H1 (cell line): ENCODE data around the gene KRTAP10-3. TPM values are rescaled to one million over a fixed set of nuclear protein-coding genes. Genes with fewer than 3 reads are reported as not detected.

Experiments used
- CTCF ChIA-PET: fragments of 300-600 bp; sonication (Branson Sonifier 250); formaldehyde crosslinking; loops from one replicate; lab custom pipeline; 2021; ENCODE audit not compliant: partially characterized antibody; lab: Charles Lee
- POLR2A ChIA-PET: fragments of 300-600 bp; sonication (Branson Sonifier 250); formaldehyde crosslinking; loops from one replicate; lab custom pipeline; 2021; ENCODE audit warnings: inconsistent platforms; ENCODE audit not compliant: partially characterized antibody; lab: Charles Lee
- DNase-seq, 2 experiments: peaks; one replicate each; pipeline versions ENCODE4 v3.0.0 to v3.0.0-alpha.2; 2010 to 2022; ENCODE audit warnings: low spot score in 2 of 2, low read depth in 1 of 2, mixed read lengths in 1 of 2
- FAIRE-seq: peaks from 2 replicates; lab custom pipeline; 2011; peaks lifted over from hg19 to GRCh38; lab: Jason Lieb, UNC
- H2AFZ ChIP-seq: 2 replicates; pipeline ENCODE4 v1.8.1; 2012; ENCODE audit warnings: low read length, inconsistent platforms
- H2AK5ac ChIP-seq: 2 replicates; pipeline ENCODE4 v1.6.1; 2013; ENCODE audit warnings: low read depth, low read length
- H2BK120ac ChIP-seq: replicated peaks from 2 replicates; pipeline ENCODE3; 2013; ENCODE audit warnings: low read depth, low read length, inconsistent platforms
- H2BK12ac ChIP-seq: 2 replicates; pipeline ENCODE4 v1.6.1; 2013; ENCODE audit warnings: low read depth, low read length
- H2BK15ac ChIP-seq: 2 replicates; pipeline ENCODE4 v1.6.1; 2013; ENCODE audit warnings: low read length
- H2BK20ac ChIP-seq: 2 replicates; pipeline ENCODE4 v1.6.1; 2013; ENCODE audit warnings: low read length
- H2BK5ac ChIP-seq: 2 replicates; pipeline ENCODE4 v1.6.1; 2013; ENCODE audit warnings: low read depth, low read length
- H3K14ac ChIP-seq: 2 replicates; pipeline ENCODE4 v1.6.1; 2013; ENCODE audit warnings: inconsistent platforms; ENCODE audit not compliant: insufficient read length
- H3K18ac ChIP-seq: 2 replicates; pipeline ENCODE4 v1.6.1; 2013; ENCODE audit warnings: low read length; ENCODE audit errors: extremely low read depth
- H3K23ac ChIP-seq: 2 replicates; pipeline ENCODE4 v1.6.1; 2013; ENCODE audit warnings: inconsistent platforms; ENCODE audit not compliant: insufficient read length
- H3K23me2 ChIP-seq: 2 replicates; pipeline ENCODE4 v1.6.1; 2013; ENCODE audit warnings: low read depth, low read length
- H3K27ac ChIP-seq: 2 replicates; pipeline ENCODE4 v1.6.1; 2011; ENCODE audit warnings: low read depth, low read length, inconsistent platforms
- H3K27me3 ChIP-seq, 4 experiments: replicated peaks in 1 of 4; 1 replicate in 1 of 4; 2 replicates in 3 of 4; pipeline versions ENCODE4 v1.6.1 to v1.8.1; 2011 to 2013; ENCODE audit warnings: low read length in 3 of 4, mild to moderate bottlenecking in 3 of 4, inconsistent platforms in 2 of 4, mixed read lengths in 2 of 4, moderate library complexity in 1 of 4; ENCODE audit not compliant: control insufficient read depth in 3 of 4, insufficient read depth in 3 of 4; ENCODE audit errors: extremely low read depth in 1 of 4
- H3K36me3 ChIP-seq, 4 experiments: 2 replicates each; pipeline versions ENCODE4 v1.6.1 to v1.8.1; 2011 to 2013; ENCODE audit warnings: mild to moderate bottlenecking in 4 of 4, low read length in 3 of 4, moderate library complexity in 2 of 4, control low read depth in 1 of 4, inconsistent platforms in 1 of 4; ENCODE audit not compliant: insufficient read depth in 4 of 4, control insufficient read depth in 2 of 4
- H3K4ac ChIP-seq: replicated peaks from 2 replicates; pipeline ENCODE3; 2013; ENCODE audit warnings: low read length, low read depth, mixed read lengths, inconsistent platforms; ENCODE audit not compliant: insufficient read length
- H3K4me1 ChIP-seq, 4 experiments: replicated peaks in 1 of 4; 1 replicate in 1 of 4; 2 replicates in 3 of 4; pipeline versions ENCODE4 v1.6.1 to v1.8.1; 2011 to 2013; ENCODE audit warnings: low read length in 3 of 4, inconsistent platforms in 2 of 4, mixed read lengths in 1 of 4; ENCODE audit not compliant: insufficient read depth in 4 of 4, control insufficient read depth in 3 of 4
- H3K4me2 ChIP-seq, 2 experiments: 2 replicates each; pipeline versions ENCODE4 v1.6.1 to v1.8.1; 2011 to 2013; ENCODE audit warnings: low read depth in 2 of 2, low read length in 2 of 2, control low read depth in 1 of 2, inconsistent platforms in 1 of 2, mild to moderate bottlenecking in 1 of 2; ENCODE audit not compliant: insufficient read depth in 1 of 2
- H3K4me3 ChIP-seq, 4 experiments: fragments of 200-600, 300-600 bp in 1 of 4; sonication (generic), shearing (Covaris generic), sonication (Bioruptor Twin) in 1 of 4; 2 replicates each; pipeline versions ENCODE4 v1.5.1 to v1.8.1; 2011 to 2016; ENCODE audit warnings: low read length in 4 of 4, low read depth in 3 of 4, control low read depth in 2 of 4, inconsistent platforms in 2 of 4, mild to moderate bottlenecking in 2 of 4, mixed read lengths in 1 of 4, moderate library complexity in 1 of 4; ENCODE audit not compliant: insufficient read depth in 2 of 4; ENCODE audit errors: extremely low read depth in 1 of 4
- H3K56ac ChIP-seq: replicated peaks from 2 replicates; pipeline ENCODE3; 2013; ENCODE audit warnings: low read depth, mild to moderate bottlenecking, mixed read lengths, low read length, inconsistent platforms; ENCODE audit not compliant: insufficient read length
- H3K79me1 ChIP-seq: 2 replicates; pipeline ENCODE4 v1.6.1; 2013; ENCODE audit warnings: low read depth, low read length, control low read depth
- H3K79me2 ChIP-seq, 2 experiments: 2 replicates each; pipeline versions ENCODE4 v1.6.1 to v1.8.1; 2012 to 2013; ENCODE audit warnings: low read length in 2 of 2, mild to moderate bottlenecking in 2 of 2, inconsistent platforms in 1 of 2; ENCODE audit not compliant: insufficient read depth in 2 of 2, control insufficient read depth in 1 of 2
- H3K9ac ChIP-seq, 4 experiments: replicated peaks in 1 of 4; 1 replicate in 1 of 4; 2 replicates in 3 of 4; pipeline versions ENCODE4 v1.6.1 to v1.8.1; 2011 to 2013; ENCODE audit warnings: low read depth in 3 of 4, low read length in 3 of 4, control low read depth in 2 of 4, mild to moderate bottlenecking in 2 of 4, moderate library complexity in 2 of 4, inconsistent platforms in 1 of 4; ENCODE audit errors: extremely low read depth in 1 of 4
- H3K9me3 ChIP-seq, 2 experiments: 2 replicates each; pipeline versions ENCODE4 v1.6.1 to v1.8.1; 2012 to 2013; ENCODE audit warnings: mild to moderate bottlenecking in 2 of 2, moderate library complexity in 2 of 2, control low read depth in 1 of 2, inconsistent platforms in 1 of 2, low read depth in 1 of 2, low read length in 1 of 2, mixed read lengths in 1 of 2; ENCODE audit not compliant: insufficient read depth in 2 of 2
- H4K20me1 ChIP-seq, 2 experiments: replicated peaks in 1 of 2; 2 replicates each; pipeline versions ENCODE3 to v1.8.1; 2011 to 2013; ENCODE audit warnings: inconsistent platforms in 2 of 2, low read length in 2 of 2, mild to moderate bottlenecking in 1 of 2; ENCODE audit not compliant: insufficient read depth in 2 of 2, control insufficient read depth in 1 of 2
- H4K5ac ChIP-seq: 2 replicates; pipeline ENCODE4 v1.6.1; 2013; ENCODE audit warnings: low read length, low read depth, mixed read lengths, inconsistent platforms; ENCODE audit not compliant: insufficient read length
- H4K8ac ChIP-seq: 2 replicates; pipeline ENCODE4 v1.8.0; 2013; ENCODE audit warnings: mild to moderate bottlenecking, moderate library complexity, low read length, inconsistent platforms; ENCODE audit not compliant: insufficient read depth; ENCODE audit errors: extremely low read depth
- H4K91ac ChIP-seq: replicated peaks from 2 replicates; pipeline ENCODE3; 2013; ENCODE audit warnings: low read length, mixed read lengths, inconsistent platforms; ENCODE audit not compliant: insufficient read length
- BCL11A ChIP-seq, 2 experiments: IDR thresholded peaks; one replicate each; pipeline ENCODE4 v1.6.1; 2011; ENCODE audit warnings: low read depth in 2 of 2, low read length in 2 of 2, mild to moderate bottlenecking in 2 of 2
- BRCA1 ChIP-seq: IDR thresholded peaks from 2 replicates; pipeline ENCODE4 v1.6.1; 2012; ENCODE audit warnings: low read depth, low read length, improper control_type of control experiment
- CBX8 ChIP-seq: fragments of 300-800, 300-1000 bp; sonication (generic); IDR thresholded peaks from 2 replicates; pipeline ENCODE4 v1.7.1; 2016; ENCODE audit warnings: low read depth, low read length, borderline replicate concordance
- EGR1 ChIP-seq: IDR thresholded peaks from 2 replicates; pipeline ENCODE4 v1.6.1; 2011; ENCODE audit warnings: low read depth, low read length, borderline replicate concordance
- KDM4A ChIP-seq: IDR thresholded peaks from one replicate; pipeline ENCODE4 v1.7.1; 2012; ENCODE audit warnings: low read depth, mild to moderate bottlenecking, moderate library complexity, low read length, inconsistent platforms; ENCODE audit not compliant: severe bottlenecking
- POLR2AphosphoS5 ChIP-seq: IDR thresholded peaks from 2 replicates; pipeline ENCODE4 v1.6.1; 2011; ENCODE audit warnings: low read depth, low read length
- WGBS, 2 experiments: shearing (Covaris generic) in 1 of 2; methylation state at CpG; one replicate each; pipeline versions ENCODE4 v1.1.6 to v1.1.7; 2013 to 2015; ENCODE audit warnings: low lambda C conversion rate in 2 of 2, mixed read lengths in 2 of 2, inconsistent platforms in 1 of 2, low coverage in 1 of 2, missing lambda C conversion rate in 1 of 2; ENCODE audit not compliant: insufficient replicate concordance in 2 of 2, insufficient coverage in 1 of 2, insufficient read length in 1 of 2; ENCODE audit errors: extremely low coverage in 1 of 2, missing lambda C conversion rate in 1 of 2; 5-methylcytosine and 5-hydroxymethylcytosine counted together
- polyA plus RNA-seq, 7 experiments: library from polyadenylated mRNA; depleted of rRNA in 3 of 7; stranded (reverse) in 5 of 7; unstranded in 2 of 7; fragments of >200 nt in 5 of 7; fragments of 200-250 nt in 2 of 7; gene quantifications; 1 replicate in 5 of 7; 2 replicates in 1 of 7; 4 replicates in 1 of 7; pipeline versions ENCODE4 v1.2.1 to v1.2.3, GENCODE V29; 2011 to 2013; ENCODE audit warnings: missing spikeins in 2 of 7, mixed read lengths in 2 of 7
- total RNA-seq: library from RNA; stranded (reverse); fragmentation: NEBNext Ultra II Directional; extraction: Animal tissue kit (Norgen Biotek cat#: 25700); gene quantifications from 2 replicates; pipeline ENCODE4 v1.2.1, GENCODE V29; 2021

Gene KRTAP10-3
- total and polyA plus RNA-seq, 2 of the 8 experiments (the other 6 are each of a cell fraction or from before 2014, with no cell fraction given): not detected

- DNase-seq (peak in 1 of 2 experiments; percentile 42), FAIRE-seq (no peak)
- Histone ChIP-seq H4K20me1 (no peaks in the 10 kb centered on the region), H3K79me1 (no peaks in the 10 kb centered on the region), H3K27me3 (no peaks in the 10 kb centered on the region), H3K9ac (no peak overlapping the region), H3K36me3 (no peaks in the 10 kb centered on the region), H2AFZ (no peak overlapping the region), H2AK5ac (peak overlapping the region; percentile 9; the same call in 1 of the 2 replicates), H3K4ac (peak overlapping the region; percentile 71), H3K27ac (no peak overlapping the region), H2BK15ac (no peak overlapping the region), H3K56ac (no peak overlapping the region), H2BK120ac (peak overlapping the region; percentile 72), H3K79me2 (no peaks in the 10 kb centered on the region), H3K23ac (no peak overlapping the region), H4K91ac (peak overlapping the region; percentile 93), H2BK5ac (peak overlapping the region; percentile 66; the same call in 1 of the 2 replicates), H3K23me2 (no peaks in the 10 kb centered on the region), H3K4me1 (peaks cover 9 to 35% (median 17%) of the 10 kb centered on the region in 4 experiments), H4K8ac (no peak overlapping the region), H4K5ac (no peak overlapping the region), H2BK12ac (peak overlapping the region; percentile 95; the same call in 1 of the 2 replicates), H3K18ac (peak overlapping the region; percentile 83), H3K9me3 (no peaks in the 10 kb centered on the region), H2BK20ac (peak overlapping the region; percentile 98; the same call in 1 of the 2 replicates), H3K14ac (no peak overlapping the region), H3K4me2 (no peak overlapping the region), H3K4me3 (no peak overlapping the region)
- ChIA-PET POLR2A (interaction anchor here (1.1 to 1.7 kb wide), 3 partner anchors 11 to 50 kb away, joined by 3 to 5 read pairs (median 3); no protein-coding TSS in a partner anchor), CTCF (interaction anchor here (0.8 to 1.4 kb wide), 2 partner anchors 19 to 234 kb away, joined by 3 read pairs; no protein-coding TSS in a partner anchor)
- WGBS, 2 experiments: 85% methylated on average over 6 of the region's 6 CpGs; no CpG with 5 or more reads in 1 of the 2 experiments
- TF ChIP-seq EGR1 (no peak), BCL11A (IDR thresholded peaks at IDR 0.05; ENCODE audit: low read depth in 2 of 2, low read length in 2 of 2) (no peak), KDM4A (no peak), POLR2AphosphoS5 (no peak), CBX8 (no peak), BRCA1 (no peak)
These were observed 6.5 kb downstream of the KRTAP10-3 start for GRCh38 chr21:44552136-44552535.
